ENCODE data around the gene TRA2A. TPM values are rescaled to one million over a fixed set of nuclear protein-coding genes. Genes with fewer than 3 reads are reported as not detected.

TRA2A gene
- total RNA-seq, 1 donor from 2014 or later = 86.0 TPM

GRCh38 chr7:23545493-23545892, 13.7 kb upstream of the TRA2A start:
- H3K4me3 ChIP-seq (ENCODE audit: insufficient read depth, low read depth, low read length) = no peak overlapping the region
- H3K36me3 ChIP-seq (ENCODE audit: insufficient read depth, low read length) = no peaks in the 10 kb centered on the region
- H3K27ac Mint-ChIP-seq (ENCODE audit: unreplicated experiment) = no peak overlapping the region

GRCh38 chr7:23544913-23545354, 13.2 kb upstream of the TRA2A start:
- no peaks in the 10 kb centered on the region for H3K4me1 ChIP-seq (ENCODE audit: insufficient read depth, low read length)
- H3K9ac ChIP-seq (ENCODE audit: low read length) = no peak overlapping the region
- H3K27ac Mint-ChIP-seq (ENCODE audit: unreplicated experiment) = no peak overlapping the region
- no peak overlapping the region for H3K27ac ChIP-seq (ENCODE audit: low read depth, low read length)
- no peaks in the 10 kb centered on the region for H3K9me3 ChIP-seq (ENCODE audit: insufficient read depth, low read depth, low read length)
- H3K4me1 Mint-ChIP-seq (ENCODE audit: low read depth, unreplicated experiment) = peaks cover 2% of the 10 kb centered on the region
- H3K36me3 ChIP-seq (ENCODE audit: insufficient read depth, low read length) = no peaks in the 10 kb centered on the region
- H3K4me2 ChIP-seq (ENCODE audit: low read length) = no peak overlapping the region
- TF ChIP-seq CTCF (IDR thresholded peaks at IDR 0.05; ENCODE audit: insufficient read depth, low read depth, low read length) (peak; percentile 53), EZH2 (IDR thresholded peaks at IDR 0.05; ENCODE audit: insufficient read depth, low read length) (no peak)
- H3K27me3 Mint-ChIP-seq (ENCODE audit: low read depth, unreplicated experiment) = no peaks in the 10 kb centered on the region
- no peak overlapping the region for H3K4me3 Mint-ChIP-seq (ENCODE audit: unreplicated experiment)
- no peak overlapping the region for H2AFZ ChIP-seq (ENCODE audit: low read depth, low read length)
- FAIRE-seq = no peak
- no peaks in the 10 kb centered on the region for H3K36me3 Mint-ChIP-seq (ENCODE audit: low read depth, unreplicated experiment)
- no peaks in the 10 kb centered on the region for H3K9me3 Mint-ChIP-seq (ENCODE audit: unreplicated experiment)
- peak; percentile 16 for DNase-seq (ENCODE audit: low read depth)
- no peak overlapping the region for H3K4me3 ChIP-seq (ENCODE audit: insufficient read depth, low read depth, low read length)
- H3K79me2 ChIP-seq (ENCODE audit: insufficient read depth, low read length) = no peaks in the 10 kb centered on the region
- no peaks in the 10 kb centered on the region for H4K20me1 ChIP-seq (ENCODE audit: insufficient read depth, low read length)
- no peaks in the 10 kb centered on the region for H3K27me3 ChIP-seq (ENCODE audit: insufficient read depth, low read length)

More at GRCh38 chr7:23545493-23545892, 13.7 kb upstream of the TRA2A start:
- Histone ChIP-seq H3K4me1 (ENCODE audit: insufficient read depth, low read length) (no peaks in the 10 kb centered on the region), H3K4me2 (ENCODE audit: low read length) (no peak overlapping the region), H2AFZ (ENCODE audit: low read depth, low read length) (no peak overlapping the region), H3K27ac (ENCODE audit: low read depth, low read length) (no peak overlapping the region), H3K79me2 (ENCODE audit: insufficient read depth, low read length) (no peaks in the 10 kb centered on the region), H4K20me1 (ENCODE audit: insufficient read depth, low read length) (no peaks in the 10 kb centered on the region), H3K27me3 (ENCODE audit: insufficient read depth, low read length) (no peaks in the 10 kb centered on the region), H3K9me3 (ENCODE audit: insufficient read depth, low read depth, low read length) (no peaks in the 10 kb centered on the region), H3K9ac (ENCODE audit: low read length) (no peak overlapping the region)
- Mint-ChIP-seq H3K4me3 (ENCODE audit: unreplicated experiment) (no peak overlapping the region), H3K9me3 (ENCODE audit: unreplicated experiment) (no peaks in the 10 kb centered on the region), H3K36me3 (ENCODE audit: low read depth, unreplicated experiment) (no peaks in the 10 kb centered on the region), H3K4me1 (ENCODE audit: low read depth, unreplicated experiment) (peaks cover 2% of the 10 kb centered on the region), H3K27me3 (ENCODE audit: low read depth, unreplicated experiment) (no peaks in the 10 kb centered on the region)
- FAIRE-seq (no peak), DNase-seq (ENCODE audit: low read depth) (no peak)
- no peak for TF ChIP-seq CTCF (IDR thresholded peaks at IDR 0.05; ENCODE audit: insufficient read depth, low read depth, low read length)
- TF ChIP-seq EZH2 (IDR thresholded peaks at IDR 0.05; ENCODE audit: insufficient read depth, low read length) = no peak

- Histone ChIP-seq H3K4me1 (ENCODE audit: insufficient read depth, low read length) (no peaks in the 10 kb centered on the region), H3K36me3 (ENCODE audit: insufficient read depth, low read length) (no peaks in the 10 kb centered on the region), H3K9me3 (ENCODE audit: insufficient read depth, low read depth, low read length) (no peaks in the 10 kb centered on the region), H3K4me3 (ENCODE audit: insufficient read depth, low read depth, low read length) (no peak overlapping the region), H3K27ac (ENCODE audit: low read depth, low read length) (no peak overlapping the region), H3K27me3 (ENCODE audit: insufficient read depth, low read length) (no peaks in the 10 kb centered on the region), H2AFZ (ENCODE audit: low read depth, low read length) (no peak overlapping the region), H3K4me2 (ENCODE audit: low read length) (no peak overlapping the region), H3K9ac (ENCODE audit: low read length) (no peak overlapping the region), H4K20me1 (ENCODE audit: insufficient read depth, low read length) (no peaks in the 10 kb centered on the region), H3K79me2 (ENCODE audit: insufficient read depth, low read length) (no peaks in the 10 kb centered on the region)
- no peak for FAIRE-seq
- Mint-ChIP-seq H3K27ac (ENCODE audit: unreplicated experiment) (no peak overlapping the region), H3K9me3 (ENCODE audit: unreplicated experiment) (no peaks in the 10 kb centered on the region), H3K4me3 (ENCODE audit: unreplicated experiment) (no peak overlapping the region), H3K36me3 (ENCODE audit: low read depth, unreplicated experiment) (no peaks in the 10 kb centered on the region), H3K27me3 (ENCODE audit: low read depth, unreplicated experiment) (no peaks in the 10 kb centered on the region), H3K4me1 (ENCODE audit: low read depth, unreplicated experiment) (peaks cover 2% of the 10 kb centered on the region)
- TF ChIP-seq CTCF (IDR thresholded peaks at IDR 0.05; ENCODE audit: insufficient read depth, low read depth, low read length) (no peak), EZH2 (IDR thresholded peaks at IDR 0.05; ENCODE audit: insufficient read depth, low read length) (no peak)
- no peak for DNase-seq (ENCODE audit: low read depth)
Observed at GRCh38 chr7:23542752-23543151, 11.0 kb upstream of the TRA2A start.

All from astrocyte (in vitro differentiated cells and primary cell).